SH-SY5Y (cell line): ENCODE data around the gene DNAH17.

ENCODE experiments used
- GATA2 ChIP-seq: IDR thresholded peaks from 2 replicates; pipeline ENCODE4 v1.6.1; 2011; ENCODE audit warnings: mild to moderate bottlenecking, low read depth, low read length
- GATA3 ChIP-seq: IDR thresholded peaks from 2 replicates; pipeline ENCODE4 v1.6.1; 2011; ENCODE audit warnings: low read depth, mild to moderate bottlenecking, low read length, moderate library complexity

DNA sequence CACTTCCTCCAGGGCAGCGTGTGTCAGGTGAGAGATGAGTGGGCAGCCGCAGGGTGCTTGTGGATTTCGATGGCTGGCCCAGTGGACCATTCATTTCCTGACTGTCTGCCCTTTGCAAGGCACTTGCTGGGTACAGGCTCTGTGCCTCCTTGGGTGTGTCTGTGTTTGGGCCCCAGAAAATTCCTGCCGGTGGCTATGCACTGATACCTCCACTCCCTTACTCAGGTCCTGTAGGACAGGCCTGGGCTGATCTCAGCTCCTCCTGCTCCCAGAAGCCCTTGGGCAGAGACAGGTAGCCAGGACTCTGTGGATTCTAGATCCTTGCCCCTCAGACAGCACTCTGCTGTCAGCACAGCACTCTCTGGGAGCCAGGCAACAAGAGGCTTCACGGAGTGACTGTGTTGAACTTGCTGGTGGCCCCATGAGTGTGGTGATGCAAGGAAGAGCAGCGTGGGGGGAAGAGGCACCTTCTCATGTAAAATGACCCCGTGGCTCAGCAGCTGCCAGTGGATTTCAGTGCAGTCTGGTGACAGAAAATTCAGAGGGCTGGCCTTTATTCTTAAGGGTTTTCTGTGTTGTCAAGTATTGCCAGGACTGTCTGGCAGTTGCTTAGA is 169.7 kb downstream of the DNAH17 start:
- no peak for TF ChIP-seq GATA3
- TF ChIP-seq GATA2, result no peak
